Neutrophil (primary cell): ENCODE measurements around the gene RBMS3.

Experiments
- H3K27ac ChIP-seq: fragments of 200-600 bp; sonication (generic); 2 replicates; pipeline ENCODE4 v1.5.1; 2016; ENCODE audit warnings: mild to moderate bottlenecking, moderate library complexity
- H3K27me3 ChIP-seq: fragments of 200-600 bp; sonication (generic); 2 replicates; pipeline ENCODE4 v1.6.0; 2016; ENCODE audit warnings: mild to moderate bottlenecking
- H3K36me3 ChIP-seq: fragments of 200-600 bp; sonication (generic); 2 replicates; pipeline ENCODE4 v1.5.1; 2017
- H3K4me1 ChIP-seq, 2 experiments: fragments of 200-600 bp in 1 of 2; sonication (generic) in 1 of 2; 1 replicate in 1 of 2; 2 replicates in 1 of 2; pipeline versions ENCODE4 v1.5.1 to v1.6.1; 2013 to 2016; ENCODE audit warnings: low read depth in 1 of 2, low read length in 1 of 2, mild to moderate bottlenecking in 1 of 2, moderate library complexity in 1 of 2; ENCODE audit not compliant: control insufficient read depth in 1 of 2, insufficient read depth in 1 of 2
- H3K4me3 ChIP-seq, 2 experiments: fragments of 200-600 bp in 1 of 2; sonication (generic) in 1 of 2; 1 replicate in 1 of 2; 2 replicates in 1 of 2; pipeline ENCODE4 v1.5.1; 2013 to 2016; ENCODE audit warnings: low read depth in 1 of 2, low read length in 1 of 2, mild to moderate bottlenecking in 1 of 2, moderate library complexity in 1 of 2
- H3K9me3 ChIP-seq: fragments of 200-600 bp; sonication (generic); 2 replicates; pipeline ENCODE4 v1.5.1; 2016
- TF ChIP-seq, protein P1 (sequence below): fragments of 200-600 bp; sonication (generic); IDR thresholded peaks from 2 replicates; pipeline ENCODE4 v1.5.1; 2016; ENCODE audit warnings: antibody characterized with exemption

RBMS3 gene

DNA sequence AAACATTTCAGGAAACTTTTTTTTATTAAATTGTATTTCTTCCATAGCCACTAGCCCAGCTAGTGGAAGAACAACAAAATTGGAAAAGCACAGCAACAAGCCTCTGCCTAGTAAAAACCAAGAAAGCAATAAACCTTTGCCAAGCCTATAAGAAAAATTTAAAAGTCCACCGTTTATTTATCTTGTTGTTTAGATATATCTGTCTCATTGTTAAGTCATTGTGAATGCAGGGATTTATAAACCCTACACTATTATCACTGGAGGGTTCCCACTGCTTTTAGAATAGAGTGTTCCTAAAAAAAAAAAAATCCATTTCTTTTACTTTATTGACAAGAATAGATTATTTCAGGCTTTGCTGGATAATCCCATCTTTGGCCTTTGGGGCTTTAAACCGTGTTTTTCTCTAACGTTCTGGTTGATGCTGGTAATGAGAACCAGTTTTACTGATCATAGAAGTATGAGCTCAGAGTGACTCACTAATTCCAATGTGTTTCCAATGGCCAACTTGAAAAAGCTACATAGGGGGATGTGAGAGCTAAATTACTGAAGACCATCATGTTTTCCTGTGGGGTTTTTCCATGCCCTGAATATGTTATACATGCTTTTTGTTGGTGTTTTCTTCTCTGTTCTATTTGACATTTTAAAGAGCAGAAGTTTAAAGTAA, 634.1 kb downstream of the RBMS3 start:
- Histone ChIP-seq H3K4me3 (no peak overlapping the region), H3K27ac (no peak overlapping the region), H3K27me3 (no peaks in the 10 kb centered on the region), H3K36me3 (no peaks in the 10 kb centered on the region), H3K9me3 (no peaks in the 10 kb centered on the region), H3K4me1 (no peaks in the 10 kb centered on the region)
- TF ChIP-seq, protein P1, sequence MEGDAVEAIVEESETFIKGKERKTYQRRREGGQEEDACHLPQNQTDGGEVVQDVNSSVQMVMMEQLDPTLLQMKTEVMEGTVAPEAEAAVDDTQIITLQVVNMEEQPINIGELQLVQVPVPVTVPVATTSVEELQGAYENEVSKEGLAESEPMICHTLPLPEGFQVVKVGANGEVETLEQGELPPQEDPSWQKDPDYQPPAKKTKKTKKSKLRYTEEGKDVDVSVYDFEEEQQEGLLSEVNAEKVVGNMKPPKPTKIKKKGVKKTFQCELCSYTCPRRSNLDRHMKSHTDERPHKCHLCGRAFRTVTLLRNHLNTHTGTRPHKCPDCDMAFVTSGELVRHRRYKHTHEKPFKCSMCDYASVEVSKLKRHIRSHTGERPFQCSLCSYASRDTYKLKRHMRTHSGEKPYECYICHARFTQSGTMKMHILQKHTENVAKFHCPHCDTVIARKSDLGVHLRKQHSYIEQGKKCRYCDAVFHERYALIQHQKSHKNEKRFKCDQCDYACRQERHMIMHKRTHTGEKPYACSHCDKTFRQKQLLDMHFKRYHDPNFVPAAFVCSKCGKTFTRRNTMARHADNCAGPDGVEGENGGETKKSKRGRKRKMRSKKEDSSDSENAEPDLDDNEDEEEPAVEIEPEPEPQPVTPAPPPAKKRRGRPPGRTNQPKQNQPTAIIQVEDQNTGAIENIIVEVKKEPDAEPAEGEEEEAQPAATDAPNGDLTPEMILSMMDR, result no peak

DNA sequence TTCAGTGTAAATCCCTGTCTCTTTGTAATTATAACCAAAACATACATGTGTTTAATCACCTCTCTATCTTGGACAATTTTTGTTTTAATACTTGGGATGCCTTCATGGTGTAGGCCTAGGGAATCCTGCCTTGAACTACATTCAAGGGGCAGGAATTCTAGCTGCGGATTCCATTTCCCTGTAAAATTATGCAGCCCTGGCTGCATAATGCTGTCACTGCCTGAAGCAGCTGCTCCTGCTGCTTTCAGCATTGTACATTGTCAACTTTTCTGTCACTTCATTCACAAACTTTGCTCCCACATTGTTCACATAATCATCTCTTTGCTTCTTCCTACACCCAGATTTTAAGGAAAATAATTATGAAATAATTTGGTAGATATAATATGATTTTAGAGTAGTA, 638.7 kb downstream of the RBMS3 start:
- Histone ChIP-seq H3K27ac (no peak overlapping the region), H3K9me3 (no peaks in the 10 kb centered on the region), H3K4me3 (no peak overlapping the region), H3K36me3 (no peaks in the 10 kb centered on the region), H3K4me1 (no peaks in the 10 kb centered on the region), H3K27me3 (no peaks in the 10 kb centered on the region)
- TF ChIP-seq, protein P1, result no peak

GRCh38 chr3:29922992-29923746, 642.3 kb downstream of the RBMS3 start:
- Histone ChIP-seq H3K27me3 (no peaks in the 10 kb centered on the region), H3K36me3 (no peaks in the 10 kb centered on the region), H3K4me3 (no peak overlapping the region), H3K9me3 (no peaks in the 10 kb centered on the region), H3K27ac (no peak overlapping the region), H3K4me1 (no peaks in the 10 kb centered on the region)
- TF ChIP-seq, protein P1, result no peak

DNA sequence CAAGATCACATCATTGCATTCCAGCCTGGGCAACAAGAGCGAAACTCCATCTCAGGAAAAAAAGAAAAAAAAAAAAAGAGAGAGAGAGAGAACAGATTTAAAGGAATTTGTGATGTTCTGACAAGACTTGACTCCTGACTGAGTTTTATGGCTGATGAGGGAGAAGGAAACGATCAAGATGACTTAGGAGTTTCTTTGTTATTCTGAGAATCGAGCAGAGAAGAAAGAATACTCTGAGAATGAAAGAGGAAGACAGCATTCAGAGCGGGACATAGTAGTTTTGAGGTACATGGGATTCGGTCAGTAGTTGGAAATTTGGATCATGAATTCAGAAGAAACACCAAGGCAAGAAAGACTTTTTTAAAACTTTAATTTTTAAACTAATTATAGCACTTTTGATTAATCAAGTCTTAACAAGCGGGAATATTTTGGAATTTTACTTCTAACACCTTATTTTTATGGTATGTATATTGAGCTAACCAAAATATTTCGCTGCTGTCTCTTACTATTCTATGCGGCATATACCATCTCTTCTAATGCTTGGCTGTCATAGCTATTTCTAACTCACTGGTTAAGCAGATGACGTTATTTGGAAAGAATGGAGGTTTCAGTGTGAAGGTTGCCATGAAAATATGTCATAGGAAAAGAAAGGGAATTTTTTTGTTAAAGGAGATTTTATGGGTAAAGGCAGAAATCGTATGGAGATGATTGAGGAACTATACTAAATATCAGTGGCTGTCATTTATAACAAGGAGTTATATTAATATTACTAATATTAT, 644.1 kb downstream of the RBMS3 start:
- TF ChIP-seq, protein P1, result no peak

GRCh38 chr3:29926378-29926777, 645.5 kb downstream of the RBMS3 start:
- Histone ChIP-seq H3K9me3 (no peaks in the 10 kb centered on the region), H3K36me3 (no peaks in the 10 kb centered on the region), H3K4me1 (no peaks in the 10 kb centered on the region), H3K4me3 (no peak overlapping the region), H3K27ac (no peak overlapping the region), H3K27me3 (no peaks in the 10 kb centered on the region)
- TF ChIP-seq, protein P1, result no peak

More for the DNA sequence above, 644.1 kb downstream of the RBMS3 start:
- no peaks in the 10 kb centered on the region for H3K36me3 ChIP-seq
- no peaks in the 10 kb centered on the region for H3K9me3 ChIP-seq
- no peaks in the 10 kb centered on the region for H3K4me1 ChIP-seq
- H3K4me3 ChIP-seq, result no peak overlapping the region
- no peak overlapping the region for H3K27ac ChIP-seq
- H3K27me3 ChIP-seq, result no peaks in the 10 kb centered on the region
